HepG2 (cell line): ENCODE measurements around the gene ADD2.

Experiments
- ARHGAP35 ChIP-seq: sonication (generic); formaldehyde crosslinking; IDR thresholded peaks from 2 replicates; pipeline ENCODE4 v1.9.0; 2022; ENCODE audit warnings: mild to moderate bottlenecking, inconsistent platforms, moderate library complexity, missing genetic modification reagents, borderline replicate concordance
- CHD4 ChIP-seq: fragments of 200-600 bp; sonication (generic); IDR thresholded peaks from 2 replicates; pipeline ENCODE4 v1.7.0; 2017; ENCODE audit warnings: mild to moderate bottlenecking, low read length, borderline replicate concordance
- DNMT1 ChIP-seq: sonication (generic); formaldehyde crosslinking; IDR thresholded peaks from 2 replicates; pipeline ENCODE4 v1.5.1; 2020; ENCODE audit warnings: mild to moderate bottlenecking, missing genetic modification reagents
- FOSL1 ChIP-seq: sonication (generic); formaldehyde crosslinking; IDR thresholded peaks from 2 replicates; pipeline ENCODE4 v1.9.0; 2021; ENCODE audit warnings: missing genetic modification reagents, borderline replicate concordance
- NFYB ChIP-seq: sonication (generic); formaldehyde crosslinking; IDR thresholded peaks from 2 replicates; pipeline ENCODE4 v1.4.0; 2020; ENCODE audit warnings: missing genetic modification reagents
- PAF1 ChIP-seq: IDR thresholded peaks from 2 replicates; pipeline ENCODE4 v1.6.1; 2016; ENCODE audit warnings: missing genetic modification reagents, missing compliant biosample characterization
- POLR2AphosphoS5 ChIP-seq: IDR thresholded peaks from 2 replicates; pipeline ENCODE4 v1.6.1; 2012; ENCODE audit warnings: low read depth, low read length
- RXRA ChIP-seq: sonication (generic); formaldehyde crosslinking; IDR thresholded peaks from 2 replicates; pipeline ENCODE4 v1.5.1; 2020; ENCODE audit warnings: missing genetic modification reagents
- SRF ChIP-seq: IDR thresholded peaks from 2 replicates; pipeline ENCODE4 v1.6.1; 2011; ENCODE audit warnings: mild to moderate bottlenecking, low read depth, low read length, moderate library complexity
- ZNF773 ChIP-seq: sonication (generic); formaldehyde crosslinking; IDR thresholded peaks from 2 replicates; pipeline ENCODE4 v1.4.0; 2020; ENCODE audit warnings: missing genetic modification reagents, borderline replicate concordance
- TF ChIP-seq, protein P1 (sequence below): sonication (generic); formaldehyde crosslinking; IDR thresholded peaks from 2 replicates; pipeline ENCODE4 v1.5.0; 2020; ENCODE audit warnings: mild to moderate bottlenecking, missing genetic modification reagents, moderate library complexity

DNA sequence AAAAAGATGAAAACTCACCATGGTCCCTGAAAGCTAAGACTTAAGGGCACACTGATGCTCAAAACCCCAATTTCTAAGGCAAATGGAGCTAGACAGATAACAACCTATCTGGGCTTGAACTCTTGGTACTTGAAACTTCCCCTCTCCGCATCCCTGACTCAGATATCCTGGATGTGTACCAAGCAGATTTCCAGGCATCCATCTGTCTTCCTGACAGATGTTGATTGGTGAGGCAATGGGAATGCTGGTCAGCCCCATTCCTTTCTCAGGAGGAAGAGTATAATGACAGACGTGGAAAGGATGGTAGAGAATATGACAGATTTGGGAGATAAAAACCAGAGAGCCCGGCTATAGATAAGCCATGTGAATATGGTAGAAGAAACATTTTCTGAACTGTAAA is 69.2 kb downstream of the ADD2 start:
- TF ChIP-seq ZNF773 (CRISPR knock-in tag), result no peak
- no peak for TF ChIP-seq POLR2AphosphoS5
- TF ChIP-seq, protein P1, sequence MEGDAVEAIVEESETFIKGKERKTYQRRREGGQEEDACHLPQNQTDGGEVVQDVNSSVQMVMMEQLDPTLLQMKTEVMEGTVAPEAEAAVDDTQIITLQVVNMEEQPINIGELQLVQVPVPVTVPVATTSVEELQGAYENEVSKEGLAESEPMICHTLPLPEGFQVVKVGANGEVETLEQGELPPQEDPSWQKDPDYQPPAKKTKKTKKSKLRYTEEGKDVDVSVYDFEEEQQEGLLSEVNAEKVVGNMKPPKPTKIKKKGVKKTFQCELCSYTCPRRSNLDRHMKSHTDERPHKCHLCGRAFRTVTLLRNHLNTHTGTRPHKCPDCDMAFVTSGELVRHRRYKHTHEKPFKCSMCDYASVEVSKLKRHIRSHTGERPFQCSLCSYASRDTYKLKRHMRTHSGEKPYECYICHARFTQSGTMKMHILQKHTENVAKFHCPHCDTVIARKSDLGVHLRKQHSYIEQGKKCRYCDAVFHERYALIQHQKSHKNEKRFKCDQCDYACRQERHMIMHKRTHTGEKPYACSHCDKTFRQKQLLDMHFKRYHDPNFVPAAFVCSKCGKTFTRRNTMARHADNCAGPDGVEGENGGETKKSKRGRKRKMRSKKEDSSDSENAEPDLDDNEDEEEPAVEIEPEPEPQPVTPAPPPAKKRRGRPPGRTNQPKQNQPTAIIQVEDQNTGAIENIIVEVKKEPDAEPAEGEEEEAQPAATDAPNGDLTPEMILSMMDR (CRISPR knock-in tag), result no peak
- TF ChIP-seq SRF, result no peak
- TF ChIP-seq DNMT1 (CRISPR knock-in tag), result no peak
- TF ChIP-seq RXRA (CRISPR knock-in tag), result no peak
- TF ChIP-seq ARHGAP35 (CRISPR knock-in tag), result no peak
- TF ChIP-seq FOSL1, result no peak
- TF ChIP-seq NFYB (CRISPR knock-in tag), result no peak
- no peak for TF ChIP-seq CHD4
- TF ChIP-seq PAF1 (CRISPR knock-in tag), result no peak
